CD4-positive, alpha-beta memory T cell (primary cell): ENCODE results near the gene LRRN2. TPM values are rescaled to one million over a fixed set of nuclear protein-coding genes. Genes with fewer than 3 reads are reported as not detected.

Experiments used
- CTCF ChIA-PET: fragments of 350-600 bp; sonication (Branson Sonifier 250); formaldehyde crosslinking; loops from one replicate; lab custom pipeline; 2021; ENCODE audit warnings: inconsistent platforms; ENCODE audit not compliant: partially characterized antibody; lab: Charles Lee
- POLR2A ChIA-PET: fragments of 350-600 bp; sonication (Branson Sonifier 250); formaldehyde crosslinking; loops from one replicate; lab custom pipeline; 2021; ENCODE audit not compliant: partially characterized antibody; lab: Charles Lee
- DNase-seq, 5 donors: peaks; one replicate each; pipeline versions ENCODE4 v3.0.0 to v3.0.0-alpha.2; 2020 to 2022; ENCODE audit warnings: mixed read lengths in 1 of 5
- H3K27ac ChIP-seq: one replicate; pipeline ENCODE4 v1.7.0; 2013; ENCODE audit warnings: low read depth, low read length
- H3K27me3 ChIP-seq: 2 replicates; pipeline ENCODE4 v1.7.0; 2013; ENCODE audit warnings: mild to moderate bottlenecking, low read length, moderate library complexity; ENCODE audit not compliant: insufficient read depth
- H3K36me3 ChIP-seq: 2 replicates; pipeline ENCODE4 v1.7.0; 2013; ENCODE audit warnings: mild to moderate bottlenecking, low read length, moderate library complexity; ENCODE audit not compliant: insufficient read depth
- H3K4me1 ChIP-seq: 2 replicates; pipeline ENCODE4 v1.7.0; 2013; ENCODE audit warnings: mild to moderate bottlenecking, low read length, moderate library complexity; ENCODE audit not compliant: insufficient read depth
- H3K4me3 ChIP-seq, 2 donors: one replicate each; pipeline ENCODE4 v1.7.0; 2013; ENCODE audit warnings: low read length in 2 of 2, mild to moderate bottlenecking in 1 of 2
- H3K9me3 ChIP-seq, 2 donors: one replicate each; pipeline ENCODE4 v1.7.0; 2013; ENCODE audit warnings: low read length in 2 of 2, control low read depth in 1 of 2; ENCODE audit not compliant: control insufficient read depth in 1 of 2
- H3K27ac Mint-ChIP-seq, 7 donors: one replicate each; pipeline ENCODE4 v1.8.0; 2020 to 2021; ENCODE audit warnings: mixed read lengths in 7 of 7, mild to moderate bottlenecking in 6 of 7, inconsistent platforms in 3 of 7, moderate library complexity in 3 of 7
- H3K27me3 Mint-ChIP-seq, 2 donors: one replicate each; pipeline ENCODE4 v1.8.0; 2020 to 2021; ENCODE audit warnings: mixed read lengths in 2 of 2
- H3K36me3 Mint-ChIP-seq, 2 donors: one replicate each; pipeline ENCODE4 v1.8.0; 2020 to 2021; ENCODE audit warnings: mixed read lengths in 2 of 2, inconsistent platforms in 1 of 2, mild to moderate bottlenecking in 1 of 2
- H3K4me1 Mint-ChIP-seq, 4 donors: one replicate each; pipeline ENCODE4 v1.8.0; 2020 to 2021; ENCODE audit warnings: mixed read lengths in 4 of 4, mild to moderate bottlenecking in 1 of 4
- H3K4me3 Mint-ChIP-seq, 8 donors: one replicate each; pipeline ENCODE4 v1.8.0; 2020 to 2021; ENCODE audit warnings: mixed read lengths in 8 of 8, mild to moderate bottlenecking in 7 of 8, moderate library complexity in 6 of 8, inconsistent platforms in 3 of 8
- H3K9me3 Mint-ChIP-seq, 8 donors: one replicate each; pipeline ENCODE4 v1.8.0; 2020 to 2021; ENCODE audit warnings: mixed read lengths in 8 of 8, mild to moderate bottlenecking in 5 of 8, inconsistent platforms in 3 of 8, moderate library complexity in 1 of 8
- intact Hi-C: fragments of 100-400 bp; cut with micrococcal nuclease; formaldehyde crosslinking; loops from one replicate; pipeline ENCODE4 v1.15.1; 2023
- polyA plus RNA-seq, 2 donors: library from polyadenylated mRNA; unstranded; fragments of 300-500 nt; fragmentation: Illumina TruSeq; gene quantifications; one replicate each; pipeline ENCODE4 v1.2.3, GENCODE V29; 2021
- total RNA-seq, 2 experiments: library from RNA; stranded (reverse); gene quantifications; one replicate each; pipeline ENCODE4 v1.2.3, GENCODE V29; 2021

LRRN2 gene
- total and polyA plus RNA-seq, 4 experiments from 2014 or later, result not detected

GRCh38 chr1:204568576-204569315 lies 116.8 kb downstream of the LRRN2 start:
- DNase-seq, result no peak
- no peaks in the 10 kb centered on the region for H3K36me3 ChIP-seq
- no peak overlapping the region for H3K27ac ChIP-seq
- H3K4me3 ChIP-seq, result no peak overlapping the region
- Mint-ChIP-seq H3K27ac (peak overlapping the region in 5 of 7 donors; percentile 9 to 65 (median 57)), H3K4me1 (peaks cover 17 to 26% (median 22%) of the 10 kb centered on the region in 4 donors), H3K9me3 (no peaks in the 10 kb centered on the region), H3K36me3 (peaks cover 32 to 54% of the 10 kb centered on the region in 2 donors), H3K27me3 (no peaks in the 10 kb centered on the region), H3K4me3 (no peak overlapping the region)
- intact Hi-C loops, result loop anchor here (5.0 kb wide), 1 partner anchor 51 kb away; the partner anchor contains the start of gene MDM4
- H3K27me3 ChIP-seq, result no peaks in the 10 kb centered on the region
- CTCF ChIA-PET, result interaction anchor here (1.1 to 4.4 kb wide), 3 partner anchors 9 to 240 kb away, joined by 4 to 50 read pairs (median 41); no protein-coding TSS in a partner anchor
- POLR2A ChIA-PET, result no interaction called here
- no peaks in the 10 kb centered on the region for H3K9me3 ChIP-seq
- H3K4me1 ChIP-seq, result peaks cover 23% of the 10 kb centered on the region

Other genes with a start within 250 kb of the LRRN2 start
- 10 to 100 TPM; 43.4 to 46.9 TPM for gene PIK3C2B, start 190.9 kb downstream of the LRRN2 start, total RNA-seq
- 1 to 10 TPM in 1 of 2 donors, under 1 TPM in 1; 0.13 to 4.1 TPM for gene PIK3C2B, start 190.9 kb downstream of the LRRN2 start, polyA plus RNA-seq
- 100 to 1,000 TPM; 213 to 237 TPM for gene MDM4, start 169.3 kb downstream of the LRRN2 start, total RNA-seq
- 10 to 100 TPM in 1 of 2 donors, 1 to 10 TPM in 1; 7.7 to 26.8 TPM for gene MDM4, start 169.3 kb downstream of the LRRN2 start, polyA plus RNA-seq
- not detected for gene NFASC, start 185.1 kb upstream of the LRRN2 start, total RNA-seq
- gene NFASC, start 185.1 kb upstream of the LRRN2 start, polyA plus RNA-seq, result not detected